Measurements from ENCODE around the gene PCSK7.
"Not testable (repeated sequence)": the region's sequence is repeated elsewhere in the genome, so short reads cannot be mapped to it uniquely, and the experiment has no call there.

PCSK7 gene

GRCh38 chr11:117197516-117198456, 34.1 kb downstream of the PCSK7 start:
- no peak for DNase-seq

DNA sequence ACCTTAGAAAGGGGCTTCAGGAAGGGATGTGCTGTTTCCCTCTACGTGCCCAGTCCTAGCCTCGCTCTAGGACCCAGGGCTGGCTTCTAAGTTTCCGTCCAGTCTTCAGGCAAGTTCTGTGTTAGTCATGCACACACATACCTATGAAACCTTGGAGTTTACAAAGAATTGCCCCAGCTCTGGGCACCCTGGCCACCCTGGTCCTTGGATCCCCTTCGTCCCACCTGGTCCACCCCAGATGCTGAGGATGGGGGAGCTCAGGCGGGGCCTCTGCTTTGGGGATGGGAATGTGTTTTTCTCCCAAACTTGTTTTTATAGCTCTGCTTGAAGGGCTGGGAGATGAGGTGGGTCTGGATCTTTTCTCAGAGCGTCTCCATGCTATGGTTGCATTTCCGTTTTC, 34.9 kb downstream of the PCSK7 start:
- no peak for DNase-seq

DNA sequence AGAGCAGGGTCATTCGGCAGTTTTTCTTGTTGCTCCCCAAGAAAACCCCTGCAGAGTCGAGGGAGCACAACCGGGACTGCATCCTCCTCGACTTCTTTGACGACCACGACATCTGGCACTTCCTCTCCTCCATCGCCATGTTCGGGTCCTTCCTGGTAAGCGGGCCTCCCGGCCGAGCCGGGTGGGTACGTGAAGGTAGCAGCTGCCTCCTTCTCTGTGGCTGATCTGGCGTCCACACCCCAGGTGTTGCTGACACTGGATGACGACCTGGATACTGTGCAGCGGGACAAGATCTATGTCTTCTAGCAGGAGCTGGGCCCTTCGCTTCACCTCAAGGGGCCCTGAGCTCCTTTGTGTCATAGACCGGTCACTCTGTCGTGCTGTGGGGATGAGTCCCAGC, 36.1 kb downstream of the PCSK7 start:
- DNase-seq, result no peak

GRCh38 chr11:117195258-117195657, 36.6 kb downstream of the PCSK7 start:
- DNase-seq, result no peak

DNA sequence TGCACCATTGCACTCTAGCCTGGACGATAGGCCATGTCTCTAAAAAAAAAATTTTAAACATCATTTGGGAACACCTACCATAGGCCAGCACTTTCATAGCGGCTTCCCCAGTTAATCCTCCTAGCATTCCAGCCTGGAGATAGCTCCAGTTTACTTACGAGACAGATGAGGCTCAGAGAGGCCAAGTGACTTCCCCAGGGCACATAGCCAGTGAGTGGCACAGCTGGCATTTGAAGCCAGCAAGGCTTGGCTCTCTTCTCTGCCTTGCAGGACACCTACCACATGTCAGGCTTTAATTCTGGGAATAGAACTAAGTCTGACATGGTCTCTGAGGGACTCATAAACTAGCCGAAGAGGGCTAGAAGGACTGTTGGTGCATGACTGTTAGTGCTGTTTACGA, 37.6 kb downstream of the PCSK7 start:
- no peak for DNase-seq

DNA sequence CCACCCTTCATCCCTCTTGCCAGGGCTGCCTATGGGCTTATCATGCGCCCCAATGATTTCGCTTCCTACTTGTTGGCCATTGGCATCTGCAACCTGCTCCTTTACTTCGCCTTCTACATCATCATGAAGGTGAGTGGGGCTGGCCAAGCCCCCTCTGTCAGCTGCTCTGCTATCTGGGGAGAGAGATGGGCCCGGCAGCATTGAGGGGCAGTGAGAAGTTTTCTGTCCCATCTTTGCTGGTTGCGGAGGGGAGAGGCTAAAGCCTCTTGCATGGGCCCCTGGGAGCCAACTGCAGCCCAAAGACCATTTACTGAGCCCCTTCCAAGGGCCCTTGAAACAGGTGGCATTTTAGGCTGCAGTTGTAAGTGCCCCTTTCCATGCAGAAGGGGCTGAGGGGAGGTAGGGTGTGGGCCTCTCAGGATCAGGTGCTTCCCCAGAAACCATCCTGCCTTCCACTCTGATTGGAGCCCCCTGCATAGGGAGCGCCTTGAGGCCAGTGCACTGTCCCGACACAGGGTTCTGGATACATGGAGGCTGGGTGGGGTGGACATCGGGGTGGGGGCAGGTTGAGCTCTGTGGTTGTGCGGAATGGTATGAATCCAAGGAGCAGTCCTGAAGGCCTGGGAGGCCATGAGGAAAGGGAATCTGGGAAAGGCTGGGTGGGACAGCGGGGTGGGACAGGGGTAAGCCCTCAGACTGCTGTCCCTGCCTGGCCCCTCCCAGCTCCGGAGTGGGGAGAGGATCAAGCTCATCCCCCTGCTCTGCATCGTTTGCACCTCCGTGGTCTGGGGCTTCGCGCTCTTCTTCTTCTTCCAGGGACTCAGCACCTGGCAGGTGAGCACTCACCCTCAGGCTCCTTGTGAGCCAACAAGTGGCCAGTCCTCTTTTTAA, 38.5 kb downstream of the PCSK7 start:
- DNase-seq, result no peak

DNA sequence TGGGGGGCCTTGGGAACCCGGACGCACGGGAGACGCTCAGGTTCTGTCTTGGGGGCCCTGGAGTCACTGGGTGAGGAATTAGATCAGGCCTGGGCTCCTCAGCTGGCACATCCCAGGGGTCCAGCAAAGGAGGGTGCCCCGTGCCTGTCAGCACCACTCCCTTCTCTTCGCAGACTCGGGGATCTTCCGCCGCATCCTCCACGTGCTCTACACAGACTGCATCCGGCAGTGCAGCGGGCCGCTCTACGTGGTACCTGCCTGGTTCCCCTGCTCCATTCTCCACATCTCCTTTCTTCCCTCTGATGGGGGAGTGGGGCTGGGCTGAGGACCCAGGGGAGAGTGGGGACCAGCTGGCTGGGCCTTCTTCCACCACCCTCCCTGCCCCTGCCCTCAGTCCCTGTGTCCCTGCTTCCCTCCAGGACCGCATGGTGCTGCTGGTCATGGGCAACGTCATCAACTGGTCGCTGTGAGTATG, 39.4 kb downstream of the PCSK7 start:
- DNase-seq, result no peak

DNA sequence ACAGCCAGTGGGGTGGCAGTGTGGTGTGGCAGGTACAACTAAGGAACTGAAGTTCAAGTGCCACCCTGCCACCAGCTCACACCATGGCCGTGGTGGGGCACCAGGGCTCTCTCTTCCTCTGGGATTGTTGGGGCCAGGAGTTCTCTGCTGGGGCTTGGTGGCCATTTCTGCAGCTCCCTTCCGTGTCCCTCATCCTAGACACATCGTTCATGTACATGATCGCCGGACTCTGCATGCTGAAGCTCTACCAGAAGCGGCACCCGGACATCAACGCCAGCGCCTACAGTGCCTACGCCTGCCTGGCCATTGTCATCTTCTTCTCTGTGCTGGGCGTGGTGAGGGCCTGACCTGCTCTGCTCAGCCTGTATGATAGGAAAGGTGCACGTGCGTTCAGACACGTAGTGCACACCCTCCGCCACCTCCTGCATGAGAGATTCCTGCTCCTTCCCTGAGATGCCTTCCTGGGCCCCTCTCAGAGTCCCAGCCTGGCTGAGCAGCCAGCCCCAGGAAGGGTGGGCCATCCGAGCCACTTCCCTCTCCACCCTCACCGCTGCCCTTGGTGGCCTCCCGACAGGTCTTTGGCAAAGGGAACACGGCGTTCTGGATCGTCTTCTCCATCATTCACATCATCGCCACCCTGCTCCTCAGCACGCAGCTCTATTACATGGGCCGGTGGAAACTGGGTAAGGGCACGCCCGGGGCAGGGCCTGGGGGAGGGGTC, 40.0 kb downstream of the PCSK7 start:
- DNase-seq, result no peak

DNA sequence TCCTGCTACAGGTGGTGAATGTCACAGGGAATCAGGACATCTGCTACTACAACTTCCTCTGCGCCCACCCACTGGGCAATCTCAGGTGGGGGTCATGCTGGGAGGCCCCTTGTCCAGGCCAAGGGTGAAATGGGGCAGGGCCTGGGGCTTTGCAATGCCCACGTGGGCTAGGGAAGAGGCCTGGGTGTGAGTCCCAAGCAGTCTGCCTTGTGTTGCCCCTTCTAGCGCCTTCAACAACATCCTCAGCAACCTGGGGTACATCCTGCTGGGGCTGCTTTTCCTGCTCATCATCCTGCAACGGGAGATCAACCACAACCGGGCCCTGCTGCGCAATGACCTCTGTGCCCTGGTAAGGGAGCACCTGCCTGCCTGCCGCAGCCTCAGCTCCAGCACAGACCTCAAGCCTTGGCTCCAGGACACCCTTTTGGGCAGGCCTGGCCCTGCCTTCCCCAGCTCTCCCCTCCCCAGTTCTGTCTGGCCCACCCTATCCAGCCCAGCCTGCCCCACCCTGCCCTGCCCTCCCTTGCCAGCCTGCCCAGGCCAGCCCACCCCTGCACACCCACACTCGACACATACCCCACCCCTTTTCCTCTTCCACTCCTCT, 41.8 kb downstream of the PCSK7 start:
- no peak for DNase-seq

GRCh38 chr11:117189191-117189940, 42.5 kb downstream of the PCSK7 start:
- DNase-seq, result no peak

DNA sequence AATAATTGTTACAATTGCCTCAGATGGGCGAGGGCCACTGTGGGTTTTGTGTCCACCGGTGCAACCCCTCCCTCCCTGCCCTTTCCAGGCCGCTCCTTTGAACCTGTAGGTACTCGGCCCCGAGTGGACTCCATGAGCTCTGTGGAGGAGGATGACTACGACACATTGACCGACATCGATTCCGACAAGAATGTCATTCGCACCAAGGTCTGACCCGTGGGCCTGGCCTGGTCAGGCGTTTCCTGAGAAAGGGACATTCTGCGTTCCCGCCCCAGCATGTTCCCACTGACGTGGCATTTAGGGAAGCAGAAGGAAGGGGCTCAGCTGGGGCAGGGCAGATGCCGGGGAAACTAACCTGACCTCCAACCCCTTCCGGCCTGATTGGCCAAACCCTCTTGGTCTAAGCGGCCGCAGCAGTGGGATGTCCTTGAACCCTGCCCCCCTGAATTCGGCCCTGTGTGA, 43.2 kb downstream of the PCSK7 start:
- no peak for DNase-seq

- no peak for DNase-seq
These were observed 43.9 kb downstream of the PCSK7 start for GRCh38 chr11:117187799-117188481.

DNA sequence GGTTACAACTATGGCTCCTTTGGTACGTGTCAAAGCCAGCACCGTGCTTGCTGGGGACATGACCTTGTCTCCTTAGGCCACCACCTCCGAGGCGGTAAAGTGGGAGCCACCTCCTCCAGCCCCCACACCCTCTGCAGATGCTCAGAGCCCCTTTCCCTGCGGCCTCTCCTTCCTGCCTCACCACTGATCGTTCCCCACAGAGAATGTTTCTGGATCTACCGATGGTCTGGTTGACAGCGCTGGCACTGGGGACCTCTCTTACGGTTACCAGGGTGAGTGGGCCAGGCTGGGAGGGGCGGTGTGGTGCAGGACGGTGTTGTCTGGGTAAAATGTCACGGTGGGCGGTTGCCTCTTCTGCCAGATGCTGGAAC, 44.5 kb downstream of the PCSK7 start:
- no peak for DNase-seq

DNA sequence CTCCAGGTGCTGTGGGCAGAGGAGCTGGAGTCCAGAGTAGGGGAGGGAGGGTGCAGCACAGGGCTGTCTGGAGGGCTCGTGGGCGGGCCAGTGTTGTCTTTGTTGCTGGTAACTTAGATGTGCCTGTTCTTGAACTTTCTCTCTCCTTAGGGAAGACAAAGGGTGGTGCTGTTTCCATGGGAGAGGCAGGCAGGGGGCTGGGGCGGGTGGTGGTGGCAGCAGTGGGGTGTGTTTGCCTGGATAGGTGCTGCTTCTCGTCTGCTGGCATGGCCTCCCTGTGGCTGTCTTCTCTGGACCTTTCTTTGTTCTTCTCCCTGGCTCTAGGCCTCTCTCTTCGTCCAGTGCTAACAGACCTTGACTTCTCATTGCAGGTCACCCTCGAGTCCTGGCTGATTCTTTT, 44.9 kb downstream of the PCSK7 start:
- DNase-seq, result no peak

- DNase-seq, result no peak
These were observed 45.5 kb downstream of the PCSK7 start for GRCh38 chr11:117186431-117186761.

DNA sequence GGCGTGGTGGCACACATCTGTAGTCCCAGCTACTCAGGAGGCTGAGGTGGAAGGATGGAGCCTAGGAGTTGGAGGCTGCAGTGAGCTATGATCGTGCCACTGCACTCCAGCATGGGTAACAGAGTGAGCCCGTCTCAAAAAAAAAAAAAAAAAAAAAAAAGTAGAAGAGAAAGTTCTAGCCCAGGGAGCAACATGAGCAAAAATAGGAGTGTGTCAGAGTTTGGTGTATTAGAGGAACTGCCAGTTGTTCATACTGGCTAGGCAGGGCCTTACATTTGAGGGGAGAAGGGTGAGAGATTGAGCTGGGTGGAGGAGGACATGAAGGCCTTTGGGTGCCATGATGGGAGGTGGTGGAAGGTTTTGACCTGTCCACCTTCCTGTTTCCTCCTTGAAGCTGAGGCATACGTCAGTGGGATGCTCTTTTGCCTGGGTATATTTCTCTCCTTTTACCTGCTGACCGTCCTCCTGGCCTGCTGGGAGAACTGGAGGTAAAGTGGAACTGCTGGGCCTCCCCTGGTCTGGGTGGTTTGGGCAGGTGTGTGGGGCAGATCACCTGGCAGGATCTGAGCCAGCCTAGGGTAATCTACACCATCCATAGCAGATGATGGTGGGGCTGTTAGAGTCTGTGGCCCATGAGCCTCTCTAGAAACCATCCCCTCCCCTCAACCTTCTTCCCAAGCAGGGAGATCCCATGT, 46.0 kb downstream of the PCSK7 start:
- DNase-seq, result no peak

GRCh38 chr11:117183724-117184349, 48.0 kb downstream of the PCSK7 start:
- no peak for DNase-seq

DNA sequence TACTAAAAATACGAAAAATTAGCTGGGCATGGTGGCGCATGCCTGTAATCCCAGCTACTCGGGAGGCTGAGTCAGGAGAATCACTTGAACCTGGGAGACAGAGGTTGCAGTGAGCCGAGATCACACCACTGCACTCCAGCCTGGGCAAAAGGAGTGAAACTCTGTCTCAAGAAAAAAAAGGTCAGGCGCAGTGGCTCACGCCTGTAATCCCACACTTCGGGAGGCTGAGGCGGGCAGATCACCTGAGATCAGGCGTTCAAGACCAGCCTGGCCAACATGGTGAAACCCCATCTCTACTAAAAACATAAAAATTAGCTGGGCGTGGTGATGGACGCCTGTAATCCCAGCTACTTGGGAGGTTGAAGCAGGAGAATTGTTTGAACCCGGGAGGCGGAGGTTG, 48.7 kb downstream of the PCSK7 start:
- DNase-seq, result not testable (repeated sequence)

DNA sequence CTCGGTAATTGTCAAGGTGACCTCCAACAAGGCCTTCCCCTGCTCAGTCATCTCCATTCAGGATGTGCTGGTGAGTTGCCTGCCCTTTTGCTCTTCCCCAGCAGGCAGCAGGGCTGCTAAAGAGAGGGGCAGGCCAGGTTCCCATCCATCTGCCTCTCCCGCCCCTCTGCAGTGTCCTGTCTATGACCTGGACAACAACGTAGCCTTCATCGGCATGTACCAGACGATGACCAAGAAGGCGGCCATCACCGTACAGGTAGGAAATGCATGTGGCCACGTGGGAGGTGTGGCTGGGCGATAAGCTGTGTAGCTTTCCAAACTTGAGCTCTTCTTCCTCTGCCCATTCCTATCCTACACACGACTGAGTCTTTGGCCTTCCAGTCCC, 49.3 kb downstream of the PCSK7 start:
- DNase-seq, result no peak
